Mucosa of descending colon (tissue), 3 donors: Measurements from ENCODE around the gene ATN1. TPM values are rescaled to one million over a fixed set of nuclear protein-coding genes. Genes with fewer than 3 reads are reported as not detected.

Experiments
- ATAC-seq: fragments of 200-7000 bp; cut with Tn5 transposase; one replicate; pipeline ENCODE4 v1.9.1; 2020; ENCODE audit warnings: mild to moderate bottlenecking, moderate library complexity
- DNase-seq, 3 donors: peaks; one replicate each; pipeline ENCODE4 v3.0.0-alpha.2; 2020
- H3K36me3 ChIP-seq: fragments of 200-600 bp; one replicate; pipeline ENCODE4 v1.8.0; 2021; ENCODE audit warnings: low read depth, mild to moderate bottlenecking
- H3K4me1 ChIP-seq: fragments of 200-600 bp; one replicate; pipeline ENCODE4 v1.8.0; 2021; ENCODE audit warnings: low read depth, mild to moderate bottlenecking
- H3K4me3 ChIP-seq: fragments of 200-600 bp; one replicate; pipeline ENCODE4 v1.8.0; 2021; ENCODE audit warnings: mild to moderate bottlenecking
- H3K9me3 ChIP-seq: fragments of 200-600 bp; one replicate; pipeline ENCODE4 v1.8.0; 2021; ENCODE audit warnings: mild to moderate bottlenecking
- intact Hi-C, 2 donors: fragments of 100-400 bp; cut with DNase I in 1 of 2; cut with micrococcal nuclease in 1 of 2; formaldehyde crosslinking; loops; one replicate each; pipeline versions ENCODE4 v1.11.0 to v1.11.1; 2022; cut with DNase I, micrococcal nuclease
- total RNA-seq, 3 donors: library from RNA; stranded (reverse); fragmentation: NEBNext Ultra II Directional in 2 of 3; extraction: Animal tissue kit (Norgen Biotek cat#: 25700) in 2 of 3; gene quantifications; one replicate each; pipeline versions ENCODE4 v1.2.1 to v1.2.4, GENCODE V29; 2021 to 2023
- TF ChIP-seq, protein P1 (sequence below): fragments of 200-600 bp; IDR thresholded peaks from one replicate; pipeline ENCODE4 v1.8.0; 2022; ENCODE audit warnings: antibody characterized with exemption, mild to moderate bottlenecking
- donor health status: DM: no; HTN: no; CAD: no; lungs with moderate emphysema.
- donor health status: DM: no; HTN: no; CAD: no.
- donor health status: DM: no; HTN: yes; CAD: no.

Gene ATN1
- total RNA-seq, 3 donors from 2014 or later = 68.5 to 208 (median 82.4) TPM

DNA sequence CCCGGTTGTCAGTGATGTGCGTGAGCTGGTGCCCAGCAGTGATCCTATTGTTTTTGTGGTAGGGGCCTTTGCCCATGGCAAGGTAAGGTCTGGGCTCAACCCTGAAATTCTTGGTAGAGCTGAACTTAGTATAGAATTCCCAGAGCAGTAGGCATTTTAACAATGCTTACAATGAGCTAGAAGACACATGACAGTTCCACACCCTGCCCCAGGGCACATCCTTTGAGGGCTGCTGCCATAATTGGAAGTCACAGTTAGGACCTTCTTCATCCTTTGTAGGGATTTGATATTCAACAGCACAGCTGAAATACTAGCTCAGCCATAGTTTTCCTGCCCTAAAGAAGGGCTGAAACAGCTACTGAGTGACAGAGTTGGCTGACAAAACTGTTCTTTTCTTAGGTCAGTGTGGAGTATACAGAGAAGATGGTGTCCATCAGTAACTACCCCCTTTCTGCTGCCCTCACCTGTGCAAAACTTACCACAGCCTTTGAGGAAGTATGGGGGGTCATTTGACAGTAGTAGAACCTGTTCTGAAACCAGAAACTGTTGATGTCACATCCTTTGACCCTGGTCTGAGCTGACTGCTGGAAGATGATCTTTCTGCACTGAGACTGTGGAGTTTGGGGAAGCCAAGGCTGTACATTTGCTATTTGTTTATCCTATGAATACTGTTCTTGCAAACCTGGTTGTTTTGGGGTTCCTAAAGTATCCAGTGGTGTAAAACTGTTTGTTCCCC, 47.7 kb downstream of the ATN1 start:
- Histone ChIP-seq H3K4me1 (peaks cover 12% of the 10 kb centered on the region), H3K9me3 (no peaks in the 10 kb centered on the region), H3K36me3 (no peaks in the 10 kb centered on the region), H3K4me3 (no peak overlapping the region)
- no peak for ATAC-seq
- TF ChIP-seq, protein P1, sequence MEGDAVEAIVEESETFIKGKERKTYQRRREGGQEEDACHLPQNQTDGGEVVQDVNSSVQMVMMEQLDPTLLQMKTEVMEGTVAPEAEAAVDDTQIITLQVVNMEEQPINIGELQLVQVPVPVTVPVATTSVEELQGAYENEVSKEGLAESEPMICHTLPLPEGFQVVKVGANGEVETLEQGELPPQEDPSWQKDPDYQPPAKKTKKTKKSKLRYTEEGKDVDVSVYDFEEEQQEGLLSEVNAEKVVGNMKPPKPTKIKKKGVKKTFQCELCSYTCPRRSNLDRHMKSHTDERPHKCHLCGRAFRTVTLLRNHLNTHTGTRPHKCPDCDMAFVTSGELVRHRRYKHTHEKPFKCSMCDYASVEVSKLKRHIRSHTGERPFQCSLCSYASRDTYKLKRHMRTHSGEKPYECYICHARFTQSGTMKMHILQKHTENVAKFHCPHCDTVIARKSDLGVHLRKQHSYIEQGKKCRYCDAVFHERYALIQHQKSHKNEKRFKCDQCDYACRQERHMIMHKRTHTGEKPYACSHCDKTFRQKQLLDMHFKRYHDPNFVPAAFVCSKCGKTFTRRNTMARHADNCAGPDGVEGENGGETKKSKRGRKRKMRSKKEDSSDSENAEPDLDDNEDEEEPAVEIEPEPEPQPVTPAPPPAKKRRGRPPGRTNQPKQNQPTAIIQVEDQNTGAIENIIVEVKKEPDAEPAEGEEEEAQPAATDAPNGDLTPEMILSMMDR = no peak
- intact Hi-C loops = no loop called here
- no peak for DNase-seq

DNA sequence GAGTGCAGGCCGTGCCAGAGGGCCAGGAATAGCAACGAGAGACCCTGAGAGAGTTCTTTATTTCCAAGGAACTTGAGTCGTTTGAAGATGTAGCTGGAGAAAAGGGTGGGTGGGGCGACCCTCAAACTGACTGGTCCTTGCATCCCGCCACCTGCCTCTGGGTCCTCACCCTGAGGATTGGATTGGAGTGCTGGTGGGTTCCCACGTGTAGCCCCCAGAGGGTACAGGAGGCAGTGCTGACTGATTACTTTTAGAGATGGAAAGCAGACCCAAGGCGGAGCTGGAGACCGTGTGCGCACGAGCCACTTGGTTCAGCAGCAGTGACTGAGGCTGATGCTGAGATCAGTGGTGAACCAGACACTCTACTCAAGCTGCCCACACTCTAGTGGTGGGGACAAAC, 49.9 kb downstream of the ATN1 start:
- TF ChIP-seq, protein P1 = no peak
- intact Hi-C loops = no loop called here
- Histone ChIP-seq H3K9me3 (no peaks in the 10 kb centered on the region), H3K4me3 (no peak overlapping the region), H3K36me3 (no peaks in the 10 kb centered on the region), H3K4me1 (peaks cover 5% of the 10 kb centered on the region)
- no peak for ATAC-seq
- DNase-seq = no peak

DNA sequence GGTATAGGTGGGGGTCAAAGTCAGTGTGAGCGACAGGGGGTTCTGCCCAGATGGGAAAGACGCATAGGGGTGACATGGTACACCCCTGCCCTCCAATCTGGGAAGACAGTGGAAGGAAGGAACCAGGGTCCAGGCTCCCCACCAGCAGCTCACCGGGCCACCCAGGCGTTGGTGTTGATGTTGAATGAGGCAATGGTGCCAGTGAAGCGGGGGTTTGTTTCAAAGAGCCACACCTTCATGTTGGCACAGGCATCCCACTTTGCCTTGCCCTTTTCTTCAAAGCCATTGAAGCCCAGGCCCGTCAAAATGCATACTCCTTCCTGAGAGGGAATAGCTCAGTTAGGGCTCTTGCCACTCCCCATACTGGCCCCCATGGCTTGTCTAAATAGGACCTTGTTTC, 50.4 kb downstream of the ATN1 start:
- H3K9me3 ChIP-seq = no peaks in the 10 kb centered on the region
- peaks cover 5% of the 10 kb centered on the region for H3K4me1 ChIP-seq
- H3K36me3 ChIP-seq = no peaks in the 10 kb centered on the region
- intact Hi-C loops = no loop called here
- TF ChIP-seq, protein P1 = no peak
- no peak for ATAC-seq
- no peak for DNase-seq
- no peak overlapping the region for H3K4me3 ChIP-seq

DNA sequence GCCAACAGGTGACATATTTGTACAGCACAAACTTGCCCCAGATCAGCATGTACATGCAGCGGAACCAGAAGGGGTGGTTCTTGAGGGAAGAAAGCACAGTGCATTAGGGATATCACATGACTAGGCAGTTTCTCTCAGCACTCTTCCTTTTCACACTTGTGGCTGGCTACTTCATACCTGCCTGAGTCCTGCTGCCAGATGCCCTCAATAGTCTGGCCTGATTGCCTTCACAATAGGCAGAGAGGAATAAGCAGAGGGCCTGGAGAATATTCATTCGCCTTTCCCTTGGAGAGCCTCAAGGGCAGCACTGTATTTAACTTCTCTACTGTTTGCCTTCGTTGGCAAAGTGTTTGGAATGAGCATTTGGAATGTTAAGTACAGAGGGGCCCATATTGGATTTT, 50.9 kb downstream of the ATN1 start:
- peaks cover 5% of the 10 kb centered on the region for H3K4me1 ChIP-seq
- H3K36me3 ChIP-seq = no peaks in the 10 kb centered on the region
- no peak overlapping the region for H3K4me3 ChIP-seq
- TF ChIP-seq, protein P1 = no peak
- DNase-seq (no peak), ATAC-seq (no peak)
- intact Hi-C loops = no loop called here
- H3K9me3 ChIP-seq = no peaks in the 10 kb centered on the region

DNA sequence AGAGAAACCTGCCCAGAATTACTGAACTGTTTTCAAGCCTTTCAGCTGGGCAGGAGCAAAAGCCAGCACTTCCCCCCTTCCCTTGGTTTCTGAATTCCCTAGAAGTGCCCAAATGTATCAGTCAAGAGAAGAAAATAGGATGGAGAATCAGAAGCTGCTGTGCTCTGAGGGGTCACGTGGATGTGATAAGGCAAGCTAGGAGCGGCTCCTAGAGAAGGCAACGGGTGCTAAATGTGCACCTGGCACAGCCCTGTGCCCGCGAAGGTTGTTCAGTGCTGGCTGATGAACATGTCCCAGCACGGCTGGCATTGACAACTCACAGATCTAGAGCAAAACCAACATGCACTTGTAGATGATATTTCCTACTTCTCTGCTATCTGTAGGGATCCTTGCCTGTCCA, 51.3 kb downstream of the ATN1 start:
- peaks cover 5% of the 10 kb centered on the region for H3K4me1 ChIP-seq
- TF ChIP-seq, protein P1 = no peak
- DNase-seq (no peak), ATAC-seq (peak; percentile 28)
- intact Hi-C loops = no loop called here
- no peak overlapping the region for H3K4me3 ChIP-seq
- no peaks in the 10 kb centered on the region for H3K9me3 ChIP-seq
- H3K36me3 ChIP-seq = no peaks in the 10 kb centered on the region
